HCT116 (cell line): ENCODE data around the gene CACNA1C. TPM values are rescaled to one million over a fixed set of nuclear protein-coding genes. Genes with fewer than 3 reads are reported as not detected.

ENCODE experiments used
- ATAC-seq: fragments of 200-7000 bp; cut with Tn5 transposase; 2 replicates; pipeline ENCODE4 v1.9.1; 2020; ENCODE audit warnings: mild to moderate bottlenecking, moderate library complexity
- BruUV-seq: library from RNA; stranded (reverse); fragments of 400-500 nt; replicated peaks from 2 replicates; lab custom pipeline; 2021; lab: Mats Ljungman, UMichigan
- CTCF ChIA-PET: fragments of 300-600 bp; sonication (Branson Sonifier 250); formaldehyde crosslinking; loops from one replicate; lab custom pipeline; 2021; ENCODE audit warnings: antibody characterized with exemption; lab: Charles Lee
- POLR2A ChIA-PET: fragments of 300-600, 350-600 bp; sonication (Branson Sonifier 250); formaldehyde crosslinking; loops from one replicate; lab custom pipeline; 2021; ENCODE audit warnings: antibody characterized with exemption; lab: Charles Lee
- RAD21 ChIA-PET, 2 experiments: fragments of 300-600 bp; sonication (Branson Sonifier 250); formaldehyde crosslinking; loops; one replicate each; lab custom pipeline; 2023; ENCODE audit warnings: low total read pairs in 2 of 2; ENCODE audit not compliant: uncharacterized antibody in 2 of 2, unreplicated experiment in 2 of 2, low non-redundant PET in 1 of 2; lab: Charles Lee
- DNase-seq: peaks from one replicate; pipeline ENCODE4 v3.0.0-alpha.2; 2010; ENCODE audit warnings: low read depth, low spot score
- H2AFZ ChIP-seq: fragments of 200-600 bp; shearing (Covaris generic), sonication (generic); 2 replicates; pipeline ENCODE4 v1.6.1; 2017; ENCODE audit warnings: low read depth, mixed run types, mixed read lengths, antibody characterized with exemption, low read length; ENCODE audit not compliant: poor library complexity, severe bottlenecking
- H3K27ac ChIP-seq: 2 replicates; pipeline ENCODE4 v1.5.1; 2012; ENCODE audit warnings: low read depth, low read length
- H3K27me3 ChIP-seq: fragments of 200-600 bp; sonication (generic); 2 replicates; pipeline ENCODE4 v1.6.1; 2016; ENCODE audit warnings: mixed run types, low read length, mixed read lengths; ENCODE audit not compliant: insufficient read depth
- H3K36me3 ChIP-seq, 2 experiments: fragments of 200-500 bp in 1 of 2; fragments of 200-600 bp in 1 of 2; sonication (Bioruptor generic) in 1 of 2; sonication (generic) in 1 of 2; 2 replicates each; pipeline versions ENCODE4 v1.5.1 to v1.6.1; 2014 to 2016; ENCODE audit warnings: low read length in 2 of 2, inconsistent platforms in 1 of 2, mixed read lengths in 1 of 2, mixed run types in 1 of 2; ENCODE audit not compliant: insufficient read depth in 2 of 2, control insufficient read depth in 1 of 2
- H3K4me1 ChIP-seq, 2 experiments: fragments of 200-600 bp in 1 of 2; sonication (generic) in 1 of 2; 2 replicates each; pipeline versions ENCODE4 v1.5.1 to v1.6.1; 2012 to 2017; ENCODE audit warnings: low read length in 2 of 2, inconsistent platforms in 1 of 2, mild to moderate bottlenecking in 1 of 2, mixed read lengths in 1 of 2, mixed run types in 1 of 2, moderate library complexity in 1 of 2; ENCODE audit not compliant: insufficient read depth in 2 of 2, control insufficient read depth in 1 of 2
- H3K4me2 ChIP-seq: fragments of 200-600 bp; sonication (generic); 2 replicates; pipeline ENCODE4 v1.6.1; 2017; ENCODE audit warnings: mixed run types, low read length, mixed read lengths
- H3K4me3 ChIP-seq, 2 experiments: fragments of 200-600 bp in 1 of 2; sonication (generic) in 1 of 2; replicated peaks in 1 of 2; 2 replicates each; pipeline ENCODE4 v1.5.1; 2011 to 2016; ENCODE audit warnings: low read length in 2 of 2, control low read depth in 1 of 2, low read depth in 1 of 2, mild to moderate bottlenecking in 1 of 2, mixed read lengths in 1 of 2, mixed run types in 1 of 2
- H3K79me2 ChIP-seq: fragments of 200-600 bp; sonication (generic); 2 replicates; pipeline ENCODE4 v1.6.1; 2017; ENCODE audit warnings: mild to moderate bottlenecking, mixed run types, low read length, moderate library complexity, mixed read lengths; ENCODE audit not compliant: insufficient read depth
- H3K9ac ChIP-seq: fragments of 200-600 bp; sonication (generic); 2 replicates; pipeline ENCODE4 v1.6.1; 2016; ENCODE audit warnings: low read length, mixed read lengths
- H3K9me2 ChIP-seq: fragments of 200-600 bp; sonication (generic), shearing (Covaris generic); 2 replicates; pipeline ENCODE4 v1.6.1; 2017; ENCODE audit warnings: mixed run types, mild to moderate bottlenecking, moderate library complexity; ENCODE audit not compliant: insufficient read depth
- H3K9me3 ChIP-seq, 2 experiments: fragments of 200-500 bp in 1 of 2; fragments of 200-600 bp in 1 of 2; sonication (Bioruptor generic) in 1 of 2; sonication (generic) in 1 of 2; 2 replicates each; pipeline ENCODE4 v1.6.1; 2014 to 2017; ENCODE audit warnings: low read length in 2 of 2, mixed read lengths in 2 of 2, inconsistent platforms in 1 of 2, low read depth in 1 of 2, mild to moderate bottlenecking in 1 of 2, mixed run types in 1 of 2, moderate library complexity in 1 of 2; ENCODE audit not compliant: control insufficient read depth in 1 of 2, insufficient read depth in 1 of 2
- H4K20me1 ChIP-seq: fragments of 200-600 bp; sonication (generic), shearing (Covaris generic); 2 replicates; pipeline ENCODE4 v1.6.1; 2017; ENCODE audit warnings: mixed run types, mild to moderate bottlenecking, moderate library complexity; ENCODE audit not compliant: insufficient read depth
- EGR1 ChIP-seq: IDR thresholded peaks from 2 replicates; pipeline ENCODE4 v1.6.1; 2012; ENCODE audit warnings: low read depth
- ELF1 ChIP-seq: IDR thresholded peaks from 2 replicates; pipeline ENCODE4 v1.6.1; 2012; ENCODE audit warnings: low read depth, borderline replicate concordance
- EZH2 ChIP-seq: fragments of 200-600 bp; sonication (generic); IDR thresholded peaks from 2 replicates; pipeline ENCODE4 v1.6.1; 2017; ENCODE audit warnings: antibody characterized with exemption, mixed run types
- POLR2AphosphoS5 ChIP-seq: IDR thresholded peaks from 2 replicates; pipeline ENCODE4 v1.6.1; 2011; ENCODE audit warnings: mild to moderate bottlenecking, low read depth, low read length, moderate library complexity
- RAD21 ChIP-seq: IDR thresholded peaks from 2 replicates; pipeline ENCODE4 v1.6.1; 2012; ENCODE audit warnings: low read depth, mild to moderate bottlenecking
- SRF ChIP-seq: IDR thresholded peaks from 2 replicates; pipeline ENCODE4 v1.6.1; 2012; ENCODE audit warnings: low read depth
- TCF7L2 ChIP-seq: IDR thresholded peaks from 2 replicates; pipeline ENCODE4 v1.7.0; 2011; ENCODE audit warnings: borderline replicate concordance, inconsistent platforms; ENCODE audit not compliant: insufficient read depth, insufficient read length; ENCODE audit errors: extremely low read depth
- ZFX ChIP-seq: fragments of 450-650 bp; IDR thresholded peaks from 2 replicates; pipeline ENCODE4 v1.6.1; 2017
- ZNF274 ChIP-seq: fragments of 200-500 bp; sonication (Bioruptor generic); IDR thresholded peaks from 2 replicates; pipeline ENCODE4 v1.6.1; 2014; ENCODE audit warnings: mild to moderate bottlenecking, low read depth, low read length, inconsistent platforms
- intact Hi-C: fragments of 100-400 bp; cut with micrococcal nuclease; formaldehyde crosslinking; loops from 2 replicates; pipeline ENCODE4 v1.10.0; 2022
- total RNA-seq: library from RNA; stranded (reverse); gene quantifications from one replicate; pipeline ENCODE4 v1.2.1, GENCODE V29; 2021; ENCODE audit not compliant: unreplicated experiment
- TF ChIP-seq, protein P1 (sequence below), 3 experiments: fragments of 200-600 bp in 1 of 3; sonication (generic) in 1 of 3; IDR thresholded peaks in 2 of 3; conservative IDR thresholded peaks in 1 of 3; 2 replicates each; pipeline ENCODE4 v1.5.1; 2012 to 2017; ENCODE audit warnings: low read depth in 2 of 3, low read length in 2 of 3, antibody characterized with exemption in 1 of 3, borderline replicate concordance in 1 of 3, control low read depth in 1 of 3, mild to moderate bottlenecking in 1 of 3, mixed read lengths in 1 of 3, mixed run types in 1 of 3, moderate library complexity in 1 of 3; ENCODE audit not compliant: insufficient read depth in 1 of 3
- TF ChIP-seq, protein P2 (sequence below): IDR thresholded peaks from 2 replicates; pipeline ENCODE4 v1.6.1; 2012

The CACNA1C gene
- total RNA-seq, 1 experiment from 2014 or later, result 0.05 TPM

DNA sequence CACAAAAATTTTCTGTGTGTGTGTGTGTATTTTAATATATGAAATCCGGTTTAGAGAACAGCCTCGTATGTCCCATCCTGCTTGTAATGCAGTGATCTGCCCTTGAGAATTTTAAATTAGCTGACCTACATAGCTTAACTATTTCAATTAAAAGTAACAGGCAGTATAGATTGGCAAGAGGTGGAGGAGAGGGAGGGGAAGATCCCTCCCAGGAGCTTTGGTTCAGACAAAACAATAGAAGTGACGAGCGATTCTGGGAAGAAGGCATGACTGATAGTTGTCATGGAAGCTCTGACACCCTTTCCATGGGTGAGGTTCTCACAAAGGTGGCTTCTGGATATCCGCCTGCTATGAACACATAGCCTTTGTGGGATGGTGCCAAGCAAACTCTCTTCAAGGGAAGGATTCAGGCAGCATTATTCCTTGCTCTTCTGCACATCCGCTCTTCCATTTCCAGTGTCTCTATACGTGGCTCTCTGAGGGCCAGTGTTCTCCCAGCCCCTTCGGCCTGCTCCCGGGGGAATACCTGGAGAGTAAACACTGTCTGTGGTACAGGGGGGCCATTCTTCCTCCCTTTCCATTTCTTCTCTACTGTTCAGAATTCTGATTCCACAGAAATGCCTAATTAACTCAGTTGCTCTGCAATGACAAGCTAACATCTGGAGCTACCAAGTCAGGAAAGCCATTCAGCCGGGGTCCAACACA is 182.0 kb downstream of the CACNA1C start:
- Histone ChIP-seq H3K79me2 (no peaks in the 10 kb centered on the region), H2AFZ (no peak overlapping the region), H3K27me3 (peaks cover 14% of the 10 kb centered on the region), H3K4me1 (no peaks in the 10 kb centered on the region), H3K9me3 (no peaks in the 10 kb centered on the region), H3K4me2 (no peak overlapping the region), H3K4me3 (no peak overlapping the region), H3K36me3 (no peaks in the 10 kb centered on the region), H3K27ac (no peak overlapping the region), H4K20me1 (no peaks in the 10 kb centered on the region), H3K9ac (no peak overlapping the region), H3K9me2 (no peaks in the 10 kb centered on the region)
- CTCF ChIA-PET, result no interaction called here
- DNase-seq (no peak), ATAC-seq (no peak)
- BruUV-seq, result no TSS peak
- POLR2A ChIA-PET, result no interaction called here
- RAD21 ChIA-PET, result no interaction called here
- intact Hi-C loops, result no loop called here
- TF ChIP-seq POLR2AphosphoS5 (no peak), ELF1 (no peak), RAD21 (no peak), EGR1 (no peak), SRF (no peak), ZNF274 (no peak), ZFX (no peak), EZH2 (no peak), TCF7L2 (no peak)
- TF ChIP-seq, protein P1, sequence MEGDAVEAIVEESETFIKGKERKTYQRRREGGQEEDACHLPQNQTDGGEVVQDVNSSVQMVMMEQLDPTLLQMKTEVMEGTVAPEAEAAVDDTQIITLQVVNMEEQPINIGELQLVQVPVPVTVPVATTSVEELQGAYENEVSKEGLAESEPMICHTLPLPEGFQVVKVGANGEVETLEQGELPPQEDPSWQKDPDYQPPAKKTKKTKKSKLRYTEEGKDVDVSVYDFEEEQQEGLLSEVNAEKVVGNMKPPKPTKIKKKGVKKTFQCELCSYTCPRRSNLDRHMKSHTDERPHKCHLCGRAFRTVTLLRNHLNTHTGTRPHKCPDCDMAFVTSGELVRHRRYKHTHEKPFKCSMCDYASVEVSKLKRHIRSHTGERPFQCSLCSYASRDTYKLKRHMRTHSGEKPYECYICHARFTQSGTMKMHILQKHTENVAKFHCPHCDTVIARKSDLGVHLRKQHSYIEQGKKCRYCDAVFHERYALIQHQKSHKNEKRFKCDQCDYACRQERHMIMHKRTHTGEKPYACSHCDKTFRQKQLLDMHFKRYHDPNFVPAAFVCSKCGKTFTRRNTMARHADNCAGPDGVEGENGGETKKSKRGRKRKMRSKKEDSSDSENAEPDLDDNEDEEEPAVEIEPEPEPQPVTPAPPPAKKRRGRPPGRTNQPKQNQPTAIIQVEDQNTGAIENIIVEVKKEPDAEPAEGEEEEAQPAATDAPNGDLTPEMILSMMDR (IDR thresholded peaks at IDR 0.05 in 2 of 3, conservative IDR thresholded peaks at IDR 0.05 in 1 of 3; ENCODE audit: borderline replicate concordance in 1 of 3, insufficient read depth in 1 of 3, low read depth in 2 of 3, low read length in 2 of 3), result no peak
- TF ChIP-seq, protein P2, sequence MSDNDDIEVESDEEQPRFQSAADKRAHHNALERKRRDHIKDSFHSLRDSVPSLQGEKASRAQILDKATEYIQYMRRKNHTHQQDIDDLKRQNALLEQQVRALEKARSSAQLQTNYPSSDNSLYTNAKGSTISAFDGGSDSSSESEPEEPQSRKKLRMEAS, result no peak
